ENCODE measurements around the gene SENP2. TPM values are rescaled to one million over a fixed set of nuclear protein-coding genes. Genes with fewer than 3 reads are reported as not detected.

SENP2 gene
- total RNA-seq, 1 experiment from 2014 or later: 36.1 TPM

- no peak overlapping the region for H3K4me2 ChIP-seq (ENCODE audit: low read length)
- H3K9ac ChIP-seq (ENCODE audit: low read length): no peak overlapping the region
- no peaks in the 10 kb centered on the region for H3K27me3 ChIP-seq (ENCODE audit: insufficient read depth, low read length)
- no peak for ATAC-seq
- H3K79me2 ChIP-seq (ENCODE audit: insufficient read depth, low read length): peaks cover 10% of the 10 kb centered on the region; the same call in 1 of the 2 replicates
- no peaks in the 10 kb centered on the region for H3K9me2 ChIP-seq (ENCODE audit: insufficient read depth)
- no peak overlapping the region for H2AFZ ChIP-seq (ENCODE audit: low read depth, low read length, poor library complexity, severe bottlenecking)
- no peak overlapping the region for H3K4me3 ChIP-seq (replicated peaks in 1 of 2; ENCODE audit: low read depth in 1 of 2, low read length in 2 of 2)
- H3K27ac ChIP-seq (ENCODE audit: low read depth, low read length): no peak overlapping the region
- no peaks in the 10 kb centered on the region for H4K20me1 ChIP-seq (ENCODE audit: insufficient read depth)
- peaks cover 11 to 14% of the 10 kb centered on the region in 2 experiments for H3K36me3 ChIP-seq (ENCODE audit: control insufficient read depth in 1 of 2, insufficient read depth in 2 of 2, low read length in 2 of 2)
- BruUV-seq (replicated peaks): no TSS peak
- ChIA-PET CTCF (no interaction called here), POLR2A (no interaction called here), RAD21 (ENCODE audit: low non-redundant PET in 1 of 2, low total read pairs in 2 of 2, uncharacterized antibody in 2 of 2, unreplicated experiment in 2 of 2) (no interaction called here)
- TF ChIP-seq, protein P1, sequence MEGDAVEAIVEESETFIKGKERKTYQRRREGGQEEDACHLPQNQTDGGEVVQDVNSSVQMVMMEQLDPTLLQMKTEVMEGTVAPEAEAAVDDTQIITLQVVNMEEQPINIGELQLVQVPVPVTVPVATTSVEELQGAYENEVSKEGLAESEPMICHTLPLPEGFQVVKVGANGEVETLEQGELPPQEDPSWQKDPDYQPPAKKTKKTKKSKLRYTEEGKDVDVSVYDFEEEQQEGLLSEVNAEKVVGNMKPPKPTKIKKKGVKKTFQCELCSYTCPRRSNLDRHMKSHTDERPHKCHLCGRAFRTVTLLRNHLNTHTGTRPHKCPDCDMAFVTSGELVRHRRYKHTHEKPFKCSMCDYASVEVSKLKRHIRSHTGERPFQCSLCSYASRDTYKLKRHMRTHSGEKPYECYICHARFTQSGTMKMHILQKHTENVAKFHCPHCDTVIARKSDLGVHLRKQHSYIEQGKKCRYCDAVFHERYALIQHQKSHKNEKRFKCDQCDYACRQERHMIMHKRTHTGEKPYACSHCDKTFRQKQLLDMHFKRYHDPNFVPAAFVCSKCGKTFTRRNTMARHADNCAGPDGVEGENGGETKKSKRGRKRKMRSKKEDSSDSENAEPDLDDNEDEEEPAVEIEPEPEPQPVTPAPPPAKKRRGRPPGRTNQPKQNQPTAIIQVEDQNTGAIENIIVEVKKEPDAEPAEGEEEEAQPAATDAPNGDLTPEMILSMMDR (IDR thresholded peaks at IDR 0.05 in 2 of 3, conservative IDR thresholded peaks at IDR 0.05 in 1 of 3; ENCODE audit: borderline replicate concordance in 1 of 3, insufficient read depth in 1 of 3, low read depth in 2 of 3, low read length in 2 of 3): no peak
- TF ChIP-seq RAD21 (IDR thresholded peaks at IDR 0.05; ENCODE audit: low read depth) (no peak), SIN3A (IDR thresholded peaks at IDR 0.05; ENCODE audit: low read depth) (no peak), SRF (IDR thresholded peaks at IDR 0.05; ENCODE audit: low read depth) (no peak)
- intact Hi-C loops (cut with micrococcal nuclease): loop anchor here (5.0 kb wide), 2 partner anchors 313 to 613 kb away; no protein-coding TSS in a partner anchor
- peaks cover 0 to 15% of the 10 kb centered on the region in 2 experiments; a peak in 3 of 4 replicates for H3K4me1 ChIP-seq (ENCODE audit: control insufficient read depth in 1 of 2, insufficient read depth in 2 of 2, low read length in 2 of 2)
- H3K9me3 ChIP-seq (ENCODE audit: control insufficient read depth in 1 of 2, insufficient read depth in 1 of 2, low read depth in 1 of 2, low read length in 2 of 2): no peaks in the 10 kb centered on the region
- DNase-seq (ENCODE audit: low read depth, low spot score): no peak
Measured at GRCh38 chr3:185663929-185664328, 77.8 kb downstream of the SENP2 start.

DNA sequence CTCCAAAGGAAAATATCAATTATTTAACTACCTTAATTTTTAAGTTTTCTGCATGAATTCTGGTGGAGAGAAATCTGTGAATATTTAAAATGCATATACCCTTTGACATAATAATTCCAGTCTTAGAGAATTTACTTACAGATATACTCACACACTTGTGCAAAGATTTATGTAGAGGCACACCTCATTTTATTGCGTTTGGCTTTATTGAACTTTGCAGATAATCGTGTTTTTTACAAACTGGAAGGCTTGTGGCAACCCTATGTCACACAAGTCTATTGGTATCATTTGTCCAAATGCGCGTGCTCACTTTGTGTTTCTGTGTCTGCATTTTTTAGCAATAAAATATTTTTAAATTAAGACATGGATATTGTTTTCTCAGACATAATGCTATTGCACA lies 81.5 kb downstream of the SENP2 start:
- Histone ChIP-seq H3K9me3 (ENCODE audit: control insufficient read depth in 1 of 2, insufficient read depth in 1 of 2, low read depth in 1 of 2, low read length in 2 of 2) (no peaks in the 10 kb centered on the region), H3K9ac (ENCODE audit: low read length) (no peak overlapping the region), H3K9me2 (ENCODE audit: insufficient read depth) (no peaks in the 10 kb centered on the region), H3K4me1 (ENCODE audit: control insufficient read depth in 1 of 2, insufficient read depth in 2 of 2, low read length in 2 of 2) (no peaks in the 10 kb centered on the region), H2AFZ (ENCODE audit: low read depth, low read length, poor library complexity, severe bottlenecking) (no peak overlapping the region), H3K4me2 (ENCODE audit: low read length) (no peak overlapping the region), H3K36me3 (ENCODE audit: control insufficient read depth in 1 of 2, insufficient read depth in 2 of 2, low read length in 2 of 2) (peaks cover 24 to 35% of the 10 kb centered on the region in 2 experiments), H3K79me2 (ENCODE audit: insufficient read depth, low read length) (0 out of 2 replicates have a peak, but pooled peaks cover 3% of the 10 kb centered on the region), H4K20me1 (ENCODE audit: insufficient read depth) (no peaks in the 10 kb centered on the region), H3K4me3 (replicated peaks in 1 of 2; ENCODE audit: low read depth in 1 of 2, low read length in 2 of 2) (no peak overlapping the region), H3K27ac (ENCODE audit: low read depth, low read length) (no peak overlapping the region), H3K27me3 (ENCODE audit: insufficient read depth, low read length) (no peaks in the 10 kb centered on the region)
- CTCF ChIA-PET: no interaction called here
- ATAC-seq: no peak
- no TSS peak for BruUV-seq (replicated peaks)
- POLR2A ChIA-PET: no interaction called here
- DNase-seq (ENCODE audit: low read depth, low spot score): no peak
- intact Hi-C loops (cut with micrococcal nuclease): no loop called here
- RAD21 ChIA-PET (ENCODE audit: low non-redundant PET in 1 of 2, low total read pairs in 2 of 2, uncharacterized antibody in 2 of 2, unreplicated experiment in 2 of 2): no interaction called here
- TF ChIP-seq EZH2phosphoT487 (IDR thresholded peaks at IDR 0.05; ENCODE audit: borderline replicate concordance) (no peak), TCF7L2 (IDR thresholded peaks at IDR 0.05; ENCODE audit: borderline replicate concordance, extremely low read depth, insufficient read depth, insufficient read length) (no peak), ZBTB33 (IDR thresholded peaks at IDR 0.05; ENCODE audit: extremely low read depth, insufficient replicate concordance, low read length) (no peak), SRF (IDR thresholded peaks at IDR 0.05; ENCODE audit: low read depth) (no peak), SP1 (IDR thresholded peaks at IDR 0.05; ENCODE audit: low read depth) (no peak), RAD21 (IDR thresholded peaks at IDR 0.05; ENCODE audit: low read depth) (no peak), MAX (IDR thresholded peaks at IDR 0.05) (no peak), ZNF274 (IDR thresholded peaks at IDR 0.05; ENCODE audit: low read depth, low read length) (no peak), POLR2AphosphoS5 (IDR thresholded peaks at IDR 0.05; ENCODE audit: low read depth, low read length) (no peak)
- TF ChIP-seq, protein P2, sequence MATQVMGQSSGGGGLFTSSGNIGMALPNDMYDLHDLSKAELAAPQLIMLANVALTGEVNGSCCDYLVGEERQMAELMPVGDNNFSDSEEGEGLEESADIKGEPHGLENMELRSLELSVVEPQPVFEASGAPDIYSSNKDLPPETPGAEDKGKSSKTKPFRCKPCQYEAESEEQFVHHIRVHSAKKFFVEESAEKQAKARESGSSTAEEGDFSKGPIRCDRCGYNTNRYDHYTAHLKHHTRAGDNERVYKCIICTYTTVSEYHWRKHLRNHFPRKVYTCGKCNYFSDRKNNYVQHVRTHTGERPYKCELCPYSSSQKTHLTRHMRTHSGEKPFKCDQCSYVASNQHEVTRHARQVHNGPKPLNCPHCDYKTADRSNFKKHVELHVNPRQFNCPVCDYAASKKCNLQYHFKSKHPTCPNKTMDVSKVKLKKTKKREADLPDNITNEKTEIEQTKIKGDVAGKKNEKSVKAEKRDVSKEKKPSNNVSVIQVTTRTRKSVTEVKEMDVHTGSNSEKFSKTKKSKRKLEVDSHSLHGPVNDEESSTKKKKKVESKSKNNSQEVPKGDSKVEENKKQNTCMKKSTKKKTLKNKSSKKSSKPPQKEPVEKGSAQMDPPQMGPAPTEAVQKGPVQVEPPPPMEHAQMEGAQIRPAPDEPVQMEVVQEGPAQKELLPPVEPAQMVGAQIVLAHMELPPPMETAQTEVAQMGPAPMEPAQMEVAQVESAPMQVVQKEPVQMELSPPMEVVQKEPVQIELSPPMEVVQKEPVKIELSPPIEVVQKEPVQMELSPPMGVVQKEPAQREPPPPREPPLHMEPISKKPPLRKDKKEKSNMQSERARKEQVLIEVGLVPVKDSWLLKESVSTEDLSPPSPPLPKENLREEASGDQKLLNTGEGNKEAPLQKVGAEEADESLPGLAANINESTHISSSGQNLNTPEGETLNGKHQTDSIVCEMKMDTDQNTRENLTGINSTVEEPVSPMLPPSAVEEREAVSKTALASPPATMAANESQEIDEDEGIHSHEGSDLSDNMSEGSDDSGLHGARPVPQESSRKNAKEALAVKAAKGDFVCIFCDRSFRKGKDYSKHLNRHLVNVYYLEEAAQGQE (IDR thresholded peaks at IDR 0.05; ENCODE audit: low read depth): no peak
